NCI-H1930 (cell line): ENCODE results near the gene SLC7A9.
"Not testable (repeated sequence)": the region's sequence is repeated elsewhere in the genome, so short reads cannot be mapped to it uniquely, and the experiment has no call there.

ENCODE experiments used
- DNase-seq, 2 experiments: peaks; one replicate each; lab custom pipeline; 2025; lab: John Stamatoyannopoulos, UW

The SLC7A9 gene

DNA sequence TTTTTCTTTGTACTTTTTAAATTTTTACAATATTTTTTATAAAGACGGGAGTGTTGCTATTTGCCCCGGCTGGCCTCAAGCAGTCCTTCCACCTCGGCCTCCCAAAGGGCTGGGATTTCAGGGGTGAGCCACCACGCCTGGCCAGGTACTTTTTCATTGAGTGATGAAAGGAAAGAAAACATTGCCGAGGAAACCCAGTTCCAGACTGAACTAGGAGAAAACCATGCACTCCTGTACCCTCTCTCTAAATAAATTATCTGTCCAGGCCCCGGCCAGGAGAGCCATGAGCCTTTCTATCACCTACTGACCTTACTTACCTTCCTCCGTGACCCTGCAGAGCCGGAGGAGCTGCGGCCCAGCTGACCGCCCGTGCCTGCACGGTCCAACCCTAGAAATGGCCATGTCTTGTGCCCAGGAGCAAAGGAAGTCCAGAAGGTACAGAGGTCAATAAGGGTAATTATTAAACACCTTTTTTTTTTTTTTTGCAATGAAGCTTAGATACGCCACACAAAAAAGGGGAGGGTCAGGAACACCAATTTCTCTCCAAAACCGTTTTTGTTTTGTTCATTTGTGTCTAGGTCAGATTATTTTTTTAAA, at the start of gene SLC7A9:
TSS of gene SLC7A9 (minus strand) at position 399 of the 597 bp plus-strand sequence. CDS start 1,233 bp downstream, outside the sequence.
- DNase-seq, result no peak

DNA sequence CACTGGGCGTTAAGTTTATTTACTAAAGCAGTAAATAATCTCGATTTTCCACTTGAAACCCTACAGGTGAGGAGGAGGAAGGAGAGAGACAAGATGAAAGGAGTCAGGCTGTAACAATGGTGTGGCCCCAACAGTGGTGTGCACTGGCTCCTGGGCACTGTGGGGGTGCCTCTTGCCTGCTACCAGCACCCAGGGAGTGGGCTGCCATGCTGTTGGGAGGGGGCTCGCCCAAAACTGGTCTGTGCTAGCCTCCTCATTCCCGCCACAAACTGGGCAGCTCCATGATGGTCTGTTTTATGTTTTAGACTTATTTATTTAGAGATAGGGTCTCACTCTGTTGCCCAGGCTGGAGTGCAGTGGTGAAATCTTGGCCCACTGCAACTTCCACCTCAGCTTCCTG, 49.8 kb upstream of the SLC7A9 start:
- DNase-seq, result no peak

DNA sequence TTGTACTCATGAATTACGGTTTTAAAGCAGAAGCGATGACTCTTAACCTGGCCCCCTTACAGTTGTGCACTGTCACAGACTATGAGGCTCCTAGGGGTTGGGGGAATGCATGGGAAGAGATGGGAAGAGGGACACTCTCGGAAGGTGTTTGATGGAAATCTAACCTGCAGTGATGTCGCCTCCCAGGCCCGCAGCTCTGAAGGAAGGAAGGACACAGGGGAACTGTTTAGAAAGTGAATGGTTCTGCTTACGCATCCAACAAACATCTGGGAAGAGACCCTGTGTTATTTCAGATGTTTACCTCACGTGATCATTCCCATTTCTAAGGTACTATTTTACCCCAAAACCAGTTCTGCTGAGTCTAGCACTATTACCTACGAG, 48.0 kb upstream of the SLC7A9 start:
- no peak for DNase-seq

DNA sequence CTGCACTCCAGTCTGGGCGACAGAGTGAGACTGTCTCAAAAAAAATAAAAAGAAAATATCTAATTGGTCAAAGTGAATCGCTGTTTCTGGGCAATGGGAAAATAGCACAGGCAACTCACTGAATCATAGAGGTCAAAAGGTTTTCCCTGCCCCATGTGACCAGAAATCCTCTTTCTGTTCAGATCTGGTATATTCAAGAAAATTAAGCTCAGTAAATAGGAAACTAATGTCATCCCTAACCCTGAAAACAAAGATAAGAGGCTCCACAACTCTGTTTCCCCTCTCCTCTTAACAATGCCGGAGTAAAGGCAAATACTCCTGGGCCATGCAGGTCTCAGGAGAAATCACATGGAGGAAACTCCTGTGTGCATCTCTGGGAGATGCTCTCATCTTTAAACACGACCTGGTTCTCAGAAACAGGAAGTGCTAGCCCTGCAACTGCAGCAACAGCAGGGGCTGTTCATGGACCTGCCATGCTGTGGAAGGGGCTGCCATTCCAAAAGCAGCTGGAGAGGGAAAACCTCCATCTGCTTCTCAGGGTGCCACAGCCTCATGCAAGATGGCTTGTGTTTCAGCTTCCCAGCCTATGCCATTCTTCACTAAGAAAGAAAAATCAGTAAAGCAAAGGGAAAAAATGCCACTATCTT, 47.5 kb upstream of the SLC7A9 start:
- DNase-seq, result no peak

DNA sequence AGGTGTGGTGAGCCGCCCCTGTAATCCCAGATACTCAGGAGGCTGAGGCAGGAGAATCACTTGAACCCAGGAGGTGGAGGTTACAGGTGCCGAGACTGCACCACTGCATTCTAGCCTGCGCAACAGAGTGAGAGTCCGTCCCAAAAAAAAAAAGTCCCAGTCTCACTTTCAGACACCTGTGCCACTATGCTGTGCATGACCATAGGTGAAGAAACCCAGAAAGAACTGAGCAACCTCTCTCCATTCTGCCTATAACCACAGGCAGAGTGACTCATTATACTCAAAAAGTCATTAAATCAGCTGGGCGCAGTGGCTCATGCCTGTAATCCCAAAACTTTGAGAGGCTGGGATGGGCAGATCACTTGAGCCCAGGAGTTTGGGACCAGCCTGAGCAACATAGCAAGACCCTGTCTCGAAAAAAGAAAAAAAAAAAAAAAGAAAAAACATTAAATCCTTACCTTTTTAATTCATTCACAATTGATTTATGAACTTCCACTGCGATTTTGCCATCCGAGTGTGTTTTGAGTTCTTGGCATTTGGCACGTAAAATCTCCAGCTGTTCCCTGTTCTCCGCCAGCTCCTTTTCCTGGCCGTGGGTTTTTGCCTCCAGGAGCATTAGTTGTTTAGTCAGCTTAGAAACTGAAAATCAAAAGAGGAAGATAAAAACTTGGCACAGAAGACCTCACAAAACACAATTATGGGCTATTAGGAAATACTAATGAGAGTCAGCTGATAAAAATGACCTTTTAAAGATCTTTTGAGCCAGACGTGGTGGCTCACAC, 45.5 kb upstream of the SLC7A9 start:
- DNase-seq, result no peak

DNA sequence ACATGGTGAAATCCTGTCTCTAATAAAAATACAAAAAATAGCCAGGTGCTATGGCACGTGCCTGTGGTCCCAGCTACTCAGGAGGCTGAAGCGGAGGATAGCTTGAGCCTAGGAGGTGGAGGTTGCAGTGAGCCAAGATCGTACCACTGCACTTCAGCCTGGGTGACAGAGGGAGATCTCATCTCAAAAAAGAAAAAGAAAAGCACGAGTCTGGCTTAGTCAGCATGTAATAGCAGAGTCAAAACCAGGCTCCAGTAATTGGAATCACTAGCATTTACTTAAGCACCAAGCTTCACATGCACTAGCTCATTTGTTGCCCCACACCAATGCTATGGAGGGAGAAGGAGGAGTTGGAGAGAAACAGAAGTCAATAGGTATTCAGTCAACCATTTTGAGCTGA, 41.9 kb upstream of the SLC7A9 start:
- no peak for DNase-seq

DNA sequence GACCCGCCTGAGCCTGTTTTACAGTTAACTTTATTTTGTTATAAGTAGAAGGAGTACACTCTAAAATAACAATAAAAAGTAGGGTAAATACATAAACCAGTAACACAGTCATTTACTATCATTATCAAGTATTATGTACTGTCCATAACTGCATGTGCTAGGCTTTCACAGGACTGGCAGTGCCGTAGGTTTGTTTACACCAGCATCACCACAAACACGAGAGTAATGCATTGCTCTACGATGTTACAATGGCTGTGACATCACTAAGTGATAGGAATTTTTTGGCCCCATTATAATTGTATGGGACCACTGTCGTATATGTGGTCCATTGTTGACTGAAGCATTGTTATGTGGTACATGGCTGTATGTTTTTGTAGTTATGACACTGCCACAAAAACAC, 41.3 kb upstream of the SLC7A9 start:
- peak in 1 of 2 experiments; percentile 59 for DNase-seq

DNA sequence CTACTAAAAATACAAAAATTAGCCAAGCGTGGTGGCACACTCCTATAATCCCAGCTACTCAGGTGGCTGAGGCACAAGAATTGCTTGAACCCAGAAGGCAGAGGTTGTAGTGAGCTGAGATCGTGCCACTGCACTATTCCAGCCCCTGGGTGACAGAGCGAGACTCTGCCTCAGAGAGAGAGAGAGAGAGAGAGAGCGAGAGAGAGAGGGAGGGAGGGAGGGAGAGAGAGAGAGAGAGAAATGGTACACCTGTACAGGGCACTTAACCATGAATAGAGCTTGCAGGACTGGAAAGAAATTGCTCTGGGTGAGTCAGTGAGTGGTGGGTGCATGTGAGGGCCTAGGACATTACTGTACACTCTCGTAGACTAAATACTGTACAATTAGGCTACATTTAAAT, 40.5 kb upstream of the SLC7A9 start:
- no peak for DNase-seq

DNA sequence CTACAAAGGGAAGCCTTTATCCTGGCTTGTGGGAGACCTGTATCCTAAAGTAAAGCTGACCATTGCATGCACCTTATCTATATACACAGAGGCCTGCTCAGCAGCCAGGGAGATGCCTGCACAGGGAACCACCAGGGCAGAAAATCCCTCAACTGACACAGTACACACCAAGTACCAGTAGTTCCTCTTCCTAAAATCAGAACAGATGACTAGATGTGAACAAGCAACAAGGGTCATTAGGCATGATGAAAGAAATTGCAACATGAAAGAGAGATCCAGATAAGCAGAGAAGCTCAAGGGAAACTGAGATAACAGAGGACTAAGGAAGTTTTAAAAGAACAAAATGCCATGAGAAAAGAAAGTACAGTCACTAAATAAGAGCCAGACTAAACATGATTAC, 39.7 kb upstream of the SLC7A9 start:
- DNase-seq, result no peak

DNA sequence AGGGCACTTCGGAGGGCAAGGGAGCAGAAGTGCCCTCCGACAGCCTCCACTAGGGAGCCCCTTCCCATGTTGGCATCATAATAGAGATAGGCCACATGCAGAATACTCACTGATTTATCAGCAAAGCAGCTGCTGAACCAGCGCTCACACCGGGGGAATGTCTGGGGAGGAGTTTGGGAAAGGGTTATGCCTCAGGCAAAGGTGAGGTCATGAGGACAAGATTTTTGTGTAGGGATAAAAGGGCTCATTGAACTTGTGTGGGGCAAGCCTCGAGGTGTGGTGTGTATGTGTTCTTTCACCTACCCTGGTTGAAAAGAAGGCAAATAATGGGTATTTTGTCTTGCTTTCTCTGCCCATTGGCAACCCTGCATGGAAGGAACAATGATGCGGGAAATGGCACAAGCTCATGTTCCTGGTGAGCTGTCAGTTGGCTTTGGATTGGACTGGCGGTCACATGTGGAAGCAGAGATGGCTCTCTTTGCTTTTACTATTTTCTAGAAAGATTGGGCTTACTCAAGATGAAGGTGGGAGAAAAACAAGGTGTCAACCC, 39.1 kb upstream of the SLC7A9 start:
- DNase-seq, result no peak

DNA sequence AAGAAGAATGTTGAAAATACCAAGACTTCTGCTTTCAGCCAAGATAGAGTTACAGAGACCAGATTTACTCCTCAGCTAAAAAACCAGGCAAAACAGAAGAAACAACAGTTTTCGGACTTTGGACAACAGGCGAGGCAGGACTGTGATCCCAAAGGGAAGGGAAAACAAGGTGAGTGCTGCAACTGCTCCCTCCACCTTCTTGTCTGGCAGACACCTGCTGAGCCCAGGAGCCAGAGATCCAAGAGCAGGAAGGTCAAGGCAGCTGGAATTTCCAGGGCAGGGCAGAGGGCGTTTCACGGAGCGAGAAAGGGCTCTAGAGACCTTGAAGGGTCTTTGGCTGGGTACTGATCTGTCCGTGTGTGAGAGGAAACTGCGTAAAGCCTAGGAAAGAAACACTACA, 32.9 kb upstream of the SLC7A9 start:
- no peak for DNase-seq

DNA sequence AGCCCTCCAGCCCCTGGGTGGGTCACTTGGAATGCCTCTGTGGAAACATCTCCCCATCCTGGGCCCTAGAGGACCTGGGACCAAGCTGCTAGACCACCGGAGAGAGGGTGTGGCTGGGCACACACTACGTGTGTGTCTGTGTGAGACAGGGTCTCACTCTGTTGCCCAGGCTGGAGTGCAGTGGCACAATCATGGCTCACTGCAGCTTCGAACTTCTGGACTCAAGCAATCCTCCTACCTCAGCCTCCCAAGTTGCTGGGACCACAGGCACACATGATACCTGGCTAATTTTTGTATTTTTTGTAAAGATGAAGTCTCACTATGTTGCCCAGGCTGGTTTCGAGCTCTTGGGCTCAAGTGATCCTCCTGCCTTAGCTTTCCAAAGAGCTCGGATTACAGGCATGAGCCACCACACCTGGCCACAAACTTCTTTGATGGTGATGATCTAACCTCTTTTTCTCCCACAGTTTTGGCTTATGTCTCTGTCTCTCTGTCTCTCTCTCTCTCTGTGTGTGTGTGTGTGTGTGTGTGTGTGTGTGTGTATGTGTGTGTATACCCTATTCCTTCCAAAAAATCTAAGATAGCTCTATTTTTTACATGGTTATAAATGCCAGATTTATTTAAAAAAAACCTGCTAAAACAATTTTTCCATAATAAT, 32.1 kb upstream of the SLC7A9 start:
- DNase-seq, result no peak

DNA sequence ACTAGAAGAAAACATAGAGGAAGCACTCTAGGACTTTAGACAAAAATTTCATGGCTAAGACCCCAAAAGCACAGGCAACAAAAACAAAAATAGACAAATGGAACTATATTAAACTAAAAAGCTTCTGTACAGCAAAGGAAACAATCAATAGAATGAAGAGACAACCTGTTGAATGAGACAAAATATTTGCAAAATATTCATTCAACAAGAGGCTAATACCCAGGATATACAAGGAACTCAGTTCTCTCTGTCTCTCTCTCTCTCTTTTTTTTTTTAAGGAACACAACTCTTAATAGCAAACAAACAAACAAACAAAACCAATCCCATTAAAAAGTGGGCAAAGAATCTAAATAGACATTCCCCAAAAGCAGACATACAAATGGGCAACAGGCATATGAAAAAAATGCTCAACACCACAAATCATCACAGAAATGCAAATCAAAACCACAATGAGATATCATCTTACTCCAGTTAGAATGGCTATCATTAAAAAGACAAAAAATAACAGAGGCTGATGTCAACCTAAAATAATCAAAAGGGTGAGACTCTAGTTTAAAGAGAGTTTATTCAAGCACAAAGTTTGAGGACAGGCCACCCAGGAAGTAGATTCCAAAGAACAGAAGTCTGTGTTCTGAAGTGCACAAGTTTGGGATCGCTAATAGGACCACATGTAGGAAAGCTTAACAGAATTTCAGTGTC, 27.1 kb upstream of the SLC7A9 start:
- no peak for DNase-seq

DNA sequence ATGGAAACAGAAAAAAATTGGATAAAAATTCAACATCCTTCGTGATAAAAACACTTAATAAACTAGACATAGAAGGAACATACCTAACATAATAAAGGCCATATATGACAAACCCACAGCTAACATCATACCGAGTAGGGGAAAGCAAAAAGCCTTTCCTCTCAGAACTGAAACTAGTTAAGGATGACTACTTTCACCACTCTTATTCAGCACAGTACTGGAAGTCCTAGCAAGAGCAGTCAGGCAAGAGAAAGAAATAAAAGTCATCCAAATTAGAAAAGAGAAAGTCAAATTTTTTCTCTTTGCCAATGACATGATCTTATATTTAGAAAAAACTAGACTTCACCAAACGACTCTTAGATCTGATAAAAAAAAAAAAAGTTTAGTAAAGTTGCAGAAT, 25.8 kb upstream of the SLC7A9 start:
- DNase-seq, result no peak

DNA sequence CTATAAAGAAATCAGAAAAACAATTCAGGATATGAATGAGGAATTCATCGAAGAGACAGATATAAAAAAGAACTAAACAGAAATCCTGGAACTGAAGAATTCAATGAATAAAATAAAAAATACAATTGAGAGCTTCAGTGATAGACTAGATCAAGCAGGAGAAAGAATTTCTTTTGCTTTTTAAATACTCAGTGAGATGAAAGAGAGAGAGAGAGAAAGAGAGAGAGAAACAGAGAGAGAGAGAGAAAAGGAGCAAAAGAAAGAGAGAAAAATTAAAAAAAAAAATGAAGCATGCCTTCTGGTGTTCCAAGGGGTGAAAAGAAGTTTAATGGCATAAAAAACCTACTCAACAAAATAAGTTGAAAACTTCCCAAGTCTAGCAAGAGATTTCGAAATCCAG, 22.0 kb upstream of the SLC7A9 start:
- no peak for DNase-seq

DNA sequence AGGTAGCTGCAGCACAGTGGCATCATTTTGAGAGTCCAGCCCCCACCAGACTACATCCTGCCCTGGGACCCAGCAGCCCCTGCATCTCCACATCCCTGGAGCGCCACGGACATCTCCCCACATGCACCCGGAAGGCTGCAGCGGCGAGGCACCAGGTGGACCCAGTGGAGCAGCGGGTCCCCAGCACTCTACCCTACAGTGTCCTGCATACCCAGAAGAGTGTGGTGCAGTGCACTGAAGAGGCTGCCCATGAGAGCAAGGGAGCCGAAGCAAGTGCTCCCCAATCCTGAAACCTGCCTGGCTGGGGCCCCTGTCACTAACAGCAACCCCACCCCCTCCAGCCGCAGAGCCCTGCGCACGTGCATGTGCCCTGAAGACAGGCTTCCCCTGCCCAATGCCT, 21.3 kb upstream of the SLC7A9 start:
- no peak for DNase-seq

DNA sequence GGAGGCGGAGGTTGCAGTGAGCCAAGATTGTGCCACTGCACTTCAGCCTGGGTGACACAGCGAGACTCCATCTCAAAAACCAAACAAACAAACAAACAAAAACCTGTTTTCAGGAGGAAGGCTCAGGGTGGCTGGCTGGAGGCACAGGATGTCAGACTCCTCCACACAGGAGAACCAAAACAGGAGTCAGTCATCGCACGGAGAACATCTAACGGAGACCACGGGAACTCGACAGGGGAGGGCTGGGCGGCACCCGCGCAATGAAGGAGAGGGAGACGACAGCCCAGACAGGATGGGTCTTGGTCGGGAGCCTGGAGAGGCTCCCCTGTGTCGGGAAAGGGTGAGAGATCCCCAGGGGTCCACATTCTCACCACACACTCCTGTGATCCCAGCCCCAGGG, 20.8 kb upstream of the SLC7A9 start:
- DNase-seq, result no peak

DNA sequence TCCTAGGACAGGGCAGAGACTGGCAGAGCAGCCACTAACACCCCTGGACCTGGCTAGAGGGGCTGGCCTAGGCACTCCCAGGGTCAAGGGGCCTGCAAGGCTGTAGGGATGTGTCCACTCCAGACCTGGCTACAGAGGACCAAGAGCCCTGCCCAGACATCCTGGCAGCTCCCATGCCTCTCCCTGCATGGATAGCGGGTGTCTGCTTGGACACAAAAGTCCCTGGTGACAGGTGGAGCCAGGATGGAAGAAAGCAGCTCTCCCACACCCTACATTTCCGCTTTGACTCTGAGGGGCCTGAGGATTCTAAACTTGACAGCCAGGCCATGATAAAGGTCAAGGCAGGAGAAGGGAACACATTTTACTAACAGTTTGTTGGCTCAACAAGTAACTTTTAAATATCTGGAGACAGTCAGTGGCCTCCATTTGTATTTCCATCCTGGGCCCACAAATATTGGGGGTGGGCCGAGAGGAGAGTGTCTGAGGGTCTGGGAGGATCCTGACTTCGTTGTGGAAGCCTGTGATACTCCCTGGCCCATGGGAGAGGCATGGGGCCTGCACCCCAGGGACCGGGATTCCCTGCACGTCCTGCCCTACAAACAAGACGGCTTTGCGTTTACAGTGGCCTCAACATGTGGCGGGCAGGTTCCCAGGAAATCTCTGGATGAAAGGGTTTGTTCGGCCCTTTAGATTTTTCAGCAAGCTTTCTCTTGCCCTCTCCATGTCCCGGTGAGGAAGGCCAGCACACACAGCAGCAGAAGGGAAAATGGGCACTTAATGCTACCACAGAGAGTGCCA, 19.8 kb upstream of the SLC7A9 start:
- DNase-seq, result no peak

DNA sequence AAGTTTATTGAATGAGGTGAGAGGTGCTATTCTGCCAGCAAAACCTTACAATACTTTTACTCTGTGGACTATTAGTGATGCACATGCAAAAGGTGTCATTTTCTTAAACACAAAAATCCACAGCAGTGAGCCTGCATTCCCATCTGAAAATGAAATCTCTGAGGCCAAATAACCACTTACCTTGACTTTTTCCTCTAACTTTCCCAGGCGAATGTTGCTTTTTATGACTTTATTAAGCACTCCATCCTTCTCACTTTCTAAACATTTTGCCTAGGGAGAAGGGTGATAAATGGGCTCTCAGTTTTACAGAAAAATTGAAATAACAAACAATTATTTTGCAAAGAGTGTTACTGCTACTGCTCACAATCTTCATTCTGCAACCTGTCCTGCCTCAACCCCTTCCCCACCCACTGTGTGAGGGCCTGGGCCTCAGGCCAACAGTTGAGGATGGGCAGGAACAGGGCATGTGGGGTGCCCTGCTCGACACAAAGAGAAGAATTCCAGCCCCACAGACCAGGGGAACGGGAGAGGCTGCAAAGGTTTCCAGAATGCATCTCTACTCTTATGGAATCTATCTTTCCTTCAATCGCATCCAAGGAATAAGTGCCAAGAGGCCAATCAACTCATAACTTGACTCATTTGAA, 18.1 kb upstream of the SLC7A9 start:
- DNase-seq, result no peak

DNA sequence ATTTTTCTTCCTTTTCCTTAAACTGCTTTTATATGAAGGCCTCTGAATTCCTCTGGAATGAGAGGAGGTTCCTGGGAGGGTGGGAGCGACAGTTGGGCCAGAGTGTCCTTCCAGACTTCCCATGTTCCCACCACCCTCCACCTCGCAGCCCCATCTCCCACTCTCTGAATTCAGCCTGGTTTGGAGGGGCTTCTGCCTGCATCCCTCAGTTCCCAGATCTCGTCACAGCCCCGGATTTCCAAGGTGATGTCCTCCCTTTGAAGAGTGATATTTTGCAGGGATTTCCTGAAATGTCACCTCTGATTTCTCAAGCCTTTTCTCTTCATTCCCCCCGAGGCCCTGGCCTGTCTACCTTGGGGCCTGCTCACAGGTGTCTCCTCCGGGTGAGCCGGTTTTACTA, 16.7 kb upstream of the SLC7A9 start:
- DNase-seq, result no peak

DNA sequence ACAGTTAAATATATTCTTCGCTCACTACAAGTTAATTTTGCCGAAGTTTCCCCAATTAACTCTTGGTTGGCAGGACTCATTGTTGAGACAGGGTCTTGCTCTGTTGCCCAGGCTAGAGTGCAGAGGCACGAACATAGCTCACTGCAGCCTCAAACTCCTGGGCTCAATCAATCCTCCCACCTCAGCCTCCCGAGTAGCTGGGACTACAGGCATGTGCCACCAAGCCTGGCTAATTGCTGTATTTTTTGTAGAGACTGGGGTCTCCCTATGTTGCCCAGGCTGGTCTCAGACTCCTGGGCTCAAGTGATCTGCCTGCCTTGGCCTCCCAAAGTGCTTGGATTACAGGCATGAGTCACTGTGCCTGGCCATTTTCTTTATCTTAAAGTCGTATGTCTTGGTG, 15.7 kb upstream of the SLC7A9 start:
- DNase-seq, result not testable (repeated sequence)
